ENCODE measurements around the gene PML. TPM values are rescaled to one million over a fixed set of nuclear protein-coding genes. Genes with fewer than 3 reads are reported as not detected.

PML gene
- total RNA-seq, 1 experiment from 2014 or later = 21.5 TPM

- Histone ChIP-seq H3K4me2 (ENCODE audit: low read depth, low read length, poor library complexity, severe bottlenecking) (peak overlapping the region; percentile 92), H3K79me2 (ENCODE audit: low read length) (peaks cover 17% of the 10 kb centered on the region), H3K36me3 (ENCODE audit: insufficient read depth, low read length) (no peaks in the 10 kb centered on the region), H2AFZ (ENCODE audit: low read length) (no peak overlapping the region), H3K9ac (ENCODE audit: low read length) (peak overlapping the region; percentile 76), H3K9me3 (ENCODE audit: low read length) (no peaks in the 10 kb centered on the region), H3K4me1 (ENCODE audit: low read length) (peaks cover 32% of the 10 kb centered on the region), H3K27me3 (ENCODE audit: low read length) (no peaks in the 10 kb centered on the region), H3K4me3 (ENCODE audit: low read length) (peak overlapping the region; percentile 80), H3K27ac (ENCODE audit: low read length) (no peak overlapping the region), H4K20me1 (ENCODE audit: insufficient read depth, low read depth, low read length) (no peaks in the 10 kb centered on the region), H3K9me2 (replicated peaks; ENCODE audit: insufficient read depth, low read length) (no peaks in the 10 kb centered on the region)
- DNase-seq = no peak
Observed at GRCh38 chr15:73991260-73991659, 3.3 kb upstream of the PML start.

- Histone ChIP-seq H3K79me2 (ENCODE audit: low read length) (peaks cover 24% of the 10 kb centered on the region), H3K4me1 (ENCODE audit: low read length) (peaks cover 39% of the 10 kb centered on the region), H3K4me3 (ENCODE audit: low read length) (peak within 1 kb of the TSS; percentile 80), H3K27ac (ENCODE audit: low read length) (no peak within 1 kb of the TSS), H3K9me2 (replicated peaks; ENCODE audit: insufficient read depth, low read length) (no peaks in the 10 kb centered on the region), H3K4me2 (ENCODE audit: low read depth, low read length, poor library complexity, severe bottlenecking) (peak within 1 kb of the TSS; percentile 92), H2AFZ (ENCODE audit: low read length) (peak within 1 kb of the TSS; percentile 60; the same call in 1 of the 2 replicates), H3K9me3 (ENCODE audit: low read length) (no peaks in the 10 kb centered on the region), H3K27me3 (ENCODE audit: low read length) (no peaks in the 10 kb centered on the region), H4K20me1 (ENCODE audit: insufficient read depth, low read depth, low read length) (no peaks in the 10 kb centered on the region), H3K9ac (ENCODE audit: low read length) (peak within 1 kb of the TSS; percentile 76), H3K36me3 (ENCODE audit: insufficient read depth, low read length) (no peaks in the 10 kb centered on the region)
- peak; percentile 97 for DNase-seq
Observed at GRCh38 chr15:73991726-73992593, 2.6 kb upstream of the PML start, which contains the start of gene STOML1. Gene STOML1 (minus strand): TSS chr15:73992295. CDS start chr15:73992223, 72 bp downstream.

- Histone ChIP-seq H3K9ac (ENCODE audit: low read length) (peak overlapping the region; percentile 60), H3K27ac (ENCODE audit: low read length) (no peak overlapping the region), H4K20me1 (ENCODE audit: insufficient read depth, low read depth, low read length) (no peaks in the 10 kb centered on the region), H3K9me2 (replicated peaks; ENCODE audit: insufficient read depth, low read length) (no peaks in the 10 kb centered on the region), H2AFZ (ENCODE audit: low read length) (peak overlapping the region; percentile 60; the same call in 1 of the 2 replicates), H3K79me2 (ENCODE audit: low read length) (peaks cover 30% of the 10 kb centered on the region), H3K4me1 (ENCODE audit: low read length) (peaks cover 45% of the 10 kb centered on the region), H3K4me2 (ENCODE audit: low read depth, low read length, poor library complexity, severe bottlenecking) (peak overlapping the region; percentile 92), H3K27me3 (ENCODE audit: low read length) (no peaks in the 10 kb centered on the region), H3K9me3 (ENCODE audit: low read length) (no peaks in the 10 kb centered on the region), H3K4me3 (ENCODE audit: low read length) (peak overlapping the region; percentile 80; the same call in 1 of the 2 replicates), H3K36me3 (ENCODE audit: insufficient read depth, low read length) (no peaks in the 10 kb centered on the region)
- DNase-seq = no peak
Observed at GRCh38 chr15:73992594-73992898, 2.0 kb upstream of the PML start.

GRCh38 chr15:73993211-73993994 lies 1.1 kb upstream of the PML start:
- peaks cover 38% of the 10 kb centered on the region for H3K79me2 ChIP-seq (ENCODE audit: low read length)
- no peaks in the 10 kb centered on the region for H3K9me2 ChIP-seq (replicated peaks; ENCODE audit: insufficient read depth, low read length)
- peak overlapping the region; percentile 73 for H3K4me2 ChIP-seq (ENCODE audit: low read depth, low read length, poor library complexity, severe bottlenecking)
- H3K9ac ChIP-seq (ENCODE audit: low read length) = peak overlapping the region; percentile 94
- peaks cover 45% of the 10 kb centered on the region for H3K4me1 ChIP-seq (ENCODE audit: low read length)
- no peak overlapping the region for H2AFZ ChIP-seq (ENCODE audit: low read length)
- H3K27ac ChIP-seq (ENCODE audit: low read length) = no peak overlapping the region
- H3K9me3 ChIP-seq (ENCODE audit: low read length) = no peaks in the 10 kb centered on the region
- H3K4me3 ChIP-seq (ENCODE audit: low read length) = peak overlapping the region; percentile 83
- H3K27me3 ChIP-seq (ENCODE audit: low read length) = no peaks in the 10 kb centered on the region
- no peaks in the 10 kb centered on the region for H3K36me3 ChIP-seq (ENCODE audit: insufficient read depth, low read length)
- H4K20me1 ChIP-seq (ENCODE audit: insufficient read depth, low read depth, low read length) = no peaks in the 10 kb centered on the region
- no peak for DNase-seq

- H3K9ac ChIP-seq (ENCODE audit: low read length) = peak overlapping the region; percentile 94
- no peaks in the 10 kb centered on the region for H3K27me3 ChIP-seq (ENCODE audit: low read length)
- no peaks in the 10 kb centered on the region for H3K9me3 ChIP-seq (ENCODE audit: low read length)
- peaks cover 52% of the 10 kb centered on the region for H3K79me2 ChIP-seq (ENCODE audit: low read length)
- peak overlapping the region; percentile 83 for H3K4me3 ChIP-seq (ENCODE audit: low read length)
- no peak overlapping the region for H2AFZ ChIP-seq (ENCODE audit: low read length)
- peak overlapping the region; percentile 64 for H3K27ac ChIP-seq (ENCODE audit: low read length)
- peak overlapping the region; percentile 73 for H3K4me2 ChIP-seq (ENCODE audit: low read depth, low read length, poor library complexity, severe bottlenecking)
- H3K36me3 ChIP-seq (ENCODE audit: insufficient read depth, low read length) = no peaks in the 10 kb centered on the region; the same call in 1 of the 2 replicates
- H3K9me2 ChIP-seq (replicated peaks; ENCODE audit: insufficient read depth, low read length) = no peaks in the 10 kb centered on the region
- H4K20me1 ChIP-seq (ENCODE audit: insufficient read depth, low read depth, low read length) = no peaks in the 10 kb centered on the region
- DNase-seq = peak; percentile 57
- H3K4me1 ChIP-seq (ENCODE audit: low read length) = peaks cover 45% of the 10 kb centered on the region
Observed at GRCh38 chr15:73994912-73995622, 551 bp downstream of the PML start.

GRCh38 chr15:73996267-73996666 lies 1.8 kb downstream of the PML start:
- Histone ChIP-seq H3K4me2 (ENCODE audit: low read depth, low read length, poor library complexity, severe bottlenecking) (peak overlapping the region; percentile 73), H3K79me2 (ENCODE audit: low read length) (peaks cover 62% of the 10 kb centered on the region), H3K27me3 (ENCODE audit: low read length) (no peaks in the 10 kb centered on the region), H3K4me3 (ENCODE audit: low read length) (peak overlapping the region; percentile 83), H3K9me3 (ENCODE audit: low read length) (no peaks in the 10 kb centered on the region), H3K36me3 (ENCODE audit: insufficient read depth, low read length) (no peaks in the 10 kb centered on the region; the same call in 1 of the 2 replicates), H3K27ac (ENCODE audit: low read length) (peak overlapping the region; percentile 64), H3K4me1 (ENCODE audit: low read length) (peaks cover 40% of the 10 kb centered on the region), H4K20me1 (ENCODE audit: insufficient read depth, low read depth, low read length) (no peaks in the 10 kb centered on the region), H3K9me2 (replicated peaks; ENCODE audit: insufficient read depth, low read length) (no peaks in the 10 kb centered on the region), H3K9ac (ENCODE audit: low read length) (peak overlapping the region; percentile 94), H2AFZ (ENCODE audit: low read length) (no peak overlapping the region)
- DNase-seq = no peak

GRCh38 chr15:73996939-73997338 lies 2.4 kb downstream of the PML start:
- Histone ChIP-seq H3K79me2 (ENCODE audit: low read length) (peaks cover 69% of the 10 kb centered on the region), H3K9me3 (ENCODE audit: low read length) (no peaks in the 10 kb centered on the region), H2AFZ (ENCODE audit: low read length) (no peak overlapping the region), H3K36me3 (ENCODE audit: insufficient read depth, low read length) (peaks cover 6% of the 10 kb centered on the region; the same call in 1 of the 2 replicates), H3K4me1 (ENCODE audit: low read length) (peaks cover 36% of the 10 kb centered on the region), H4K20me1 (ENCODE audit: insufficient read depth, low read depth, low read length) (no peaks in the 10 kb centered on the region), H3K4me2 (ENCODE audit: low read depth, low read length, poor library complexity, severe bottlenecking) (peak overlapping the region; percentile 73), H3K27me3 (ENCODE audit: low read length) (no peaks in the 10 kb centered on the region), H3K27ac (ENCODE audit: low read length) (peak overlapping the region; percentile 64), H3K9me2 (replicated peaks; ENCODE audit: insufficient read depth, low read length) (no peaks in the 10 kb centered on the region), H3K4me3 (ENCODE audit: low read length) (peak overlapping the region; percentile 83), H3K9ac (ENCODE audit: low read length) (peak overlapping the region; percentile 94)
- DNase-seq = peak; percentile 68

Measured in Karpas-422 (cell line).